Pancreas (tissue), 10 donors: Measurements from ENCODE around the gene CLEC4G. TPM values are rescaled to one million over a fixed set of nuclear protein-coding genes. Genes with fewer than 3 reads are reported as not detected.

Experiments
- ATAC-seq, 4 donors: fragments of 200-7000 bp; cut with Tn5 transposase; one replicate each; pipeline versions ENCODE4 v1.8.0 to v1.9.1; 2020; ENCODE audit warnings: mild to moderate bottlenecking in 4 of 4, moderate library complexity in 4 of 4
- DNase-seq, 6 donors: peaks; one replicate each; pipeline ENCODE4 v3.0.0-alpha.2; 2020
- FAIRE-seq: peaks from 2 replicates; lab custom pipeline; 2012; peaks lifted over from hg19 to GRCh38; lab: Jason Lieb, UNC
- H3K27ac ChIP-seq, 4 donors: fragments of 200-600 bp; sonication (generic); 1 replicate in 3 of 4; 2 replicates in 1 of 4; pipeline versions ENCODE4 v1.5.0 to v1.8.0; 2020
- H3K27me3 ChIP-seq, 4 donors: fragments of 200-600 bp; one replicate each; pipeline ENCODE4 v1.8.0; 2021
- H3K36me3 ChIP-seq, 3 donors: fragments of 200-600 bp; sonication (generic) in 1 of 3; one replicate each; pipeline versions ENCODE4 v1.5.0 to v1.8.0; 2020 to 2021
- H3K4me1 ChIP-seq, 3 donors: fragments of 200-600 bp; one replicate each; pipeline ENCODE4 v1.8.0; 2021
- H3K4me3 ChIP-seq, 4 donors: fragments of 200-600 bp; sonication (generic) in 2 of 4; one replicate each; pipeline versions ENCODE4 v1.5.0 to v1.8.0; 2020 to 2021
- H3K9me3 ChIP-seq, 4 donors: fragments of 200-600 bp; one replicate each; pipeline ENCODE4 v1.8.0; 2021
- CTCF ChIP-seq, 4 donors: fragments of 200-600 bp; sonication (generic) in 3 of 4; IDR thresholded peaks; one replicate each; pipeline versions ENCODE4 v1.5.0 to v1.8.0; 2021; ENCODE audit warnings: antibody characterized with exemption in 4 of 4
- WGBS, 2 donors: extraction: QIAGEN DNeasy Blood & Tissue Kit; methylation state at CpG; one replicate each; pipeline ENCODE4 v1.1.7; 2013; 5-methylcytosine and 5-hydroxymethylcytosine counted together
- intact Hi-C, 3 donors: fragments of 100-400 bp; cut with DNase I; formaldehyde crosslinking; loops; one replicate each; pipeline versions ENCODE4 v1.11.1 to v1.14.2; 2022
- polyA plus RNA-seq, 2 donors: library from polyadenylated mRNA; stranded (reverse); fragments of 200-250 nt; gene quantifications; one replicate each; pipeline ENCODE4 v1.2.3, GENCODE V29; 2013
- total RNA-seq, 6 donors: library from RNA; stranded (reverse); fragmentation: NEBNext Ultra II Directional in 4 of 6; extraction: Animal tissue kit (Norgen Biotek cat#: 25700) in 4 of 6; gene quantifications; one replicate each; pipeline versions ENCODE4 v1.2.1 to v1.2.4, GENCODE V29; 2021 to 2023
- donor health status: healthy with polysubstance abuse.
- donor health status: DM: no; HTN: no; CAD: no; lungs with moderate emphysema.
- donor health status: DM: no; HTN: no; CAD: no.
- donor health status: control.
- donor health status: control.
- donor health status: Bipolar disorder and iron deficiency.
- donor health status: DM: yes; HTN: yes; CAD: no.
- donor health status: DM: no; HTN: no; CAD: no.
- donor health status: DM: no; HTN: no; CAD: no.
- donor health status: DM: yes; HTN: yes; CAD: no.

CLEC4G gene
- total and polyA plus RNA-seq, 8 donors = 0.09 to 1.1 (median 0.68) TPM; not detected in 3

DNA sequence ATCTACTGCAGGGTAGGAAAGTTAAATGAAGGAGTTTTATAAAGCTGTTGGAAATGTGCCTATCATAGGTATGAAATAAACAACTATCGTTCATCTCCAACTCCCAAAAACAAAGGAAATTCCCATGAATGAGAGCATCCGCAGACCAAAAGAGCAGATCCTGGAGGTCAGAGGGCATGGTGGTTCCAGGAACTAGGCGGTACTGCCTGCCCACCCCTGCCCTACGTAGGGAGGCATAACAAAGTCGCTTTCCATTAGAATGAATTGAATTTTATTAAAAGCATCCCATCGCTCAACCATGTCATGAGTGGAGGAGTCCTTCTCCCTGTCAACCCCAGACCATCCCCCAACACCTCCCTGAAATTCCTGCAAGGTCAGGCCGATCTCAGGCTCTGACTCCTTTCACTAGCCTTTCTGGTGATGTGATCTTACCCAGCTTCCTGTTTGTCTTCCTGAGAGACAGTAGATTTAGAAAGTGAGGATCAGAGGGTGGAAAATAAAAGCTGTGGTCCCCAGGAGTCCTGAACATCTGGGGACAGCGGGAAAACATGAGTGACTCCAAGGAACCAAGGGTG lies 30.9 kb upstream of the CLEC4G start, which contains the start of gene CLEC4M:
Gene CLEC4M (plus strand): TSS at position 525 of the 575 bp plus-strand sequence. CDS start 24 bp downstream, at position 549.
- Histone ChIP-seq H3K4me1 (no peaks in the 10 kb centered on the region), H3K27ac (no peak within 1 kb of the TSS), H3K36me3 (no peaks in the 10 kb centered on the region), H3K4me3 (no peak within 1 kb of the TSS), H3K27me3 (no peaks in the 10 kb centered on the region), H3K9me3 (no peaks in the 10 kb centered on the region)
- FAIRE-seq (no peak), ATAC-seq (no peak), DNase-seq (no peak)
- 75 to 82% methylated on average over 8 of the region's 8 CpGs for WGBS, 2 donors
- intact Hi-C loops = no loop called here
- TF ChIP-seq CTCF (IDR thresholded peaks at IDR 0.05) = no peak

DNA sequence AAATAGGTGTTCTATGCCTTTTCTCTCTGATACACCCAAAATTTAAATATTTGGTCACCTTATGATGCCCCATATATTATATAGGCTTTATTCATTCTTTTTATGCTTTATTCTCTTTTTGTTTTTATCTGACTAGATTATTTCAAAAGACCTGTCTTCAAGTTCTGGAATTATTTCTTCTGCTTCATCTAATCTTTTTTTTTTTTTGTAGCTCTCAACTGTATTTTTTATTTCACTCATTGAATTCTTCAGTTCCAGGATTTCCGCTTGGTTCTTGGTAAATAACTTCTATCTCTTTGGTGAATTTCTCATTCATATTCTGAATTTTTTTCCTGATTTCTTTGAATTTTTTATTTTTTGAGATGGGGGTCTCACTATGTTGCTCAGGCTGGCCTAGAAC lies 27.2 kb upstream of the CLEC4G start:
- Histone ChIP-seq H3K36me3 (no peaks in the 10 kb centered on the region), H3K4me3 (no peak overlapping the region), H3K27ac (no peak overlapping the region), H3K4me1 (no peaks in the 10 kb centered on the region), H3K9me3 (no peaks in the 10 kb centered on the region), H3K27me3 (no peaks in the 10 kb centered on the region)
- no peak for FAIRE-seq
- intact Hi-C loops = no loop called here
- 83 to 88% methylated on average over 1 of the region's 1 CpG for WGBS, 2 donors
- no peak for TF ChIP-seq CTCF (IDR thresholded peaks at IDR 0.05)
- no peak for ATAC-seq
- no peak for DNase-seq

DNA sequence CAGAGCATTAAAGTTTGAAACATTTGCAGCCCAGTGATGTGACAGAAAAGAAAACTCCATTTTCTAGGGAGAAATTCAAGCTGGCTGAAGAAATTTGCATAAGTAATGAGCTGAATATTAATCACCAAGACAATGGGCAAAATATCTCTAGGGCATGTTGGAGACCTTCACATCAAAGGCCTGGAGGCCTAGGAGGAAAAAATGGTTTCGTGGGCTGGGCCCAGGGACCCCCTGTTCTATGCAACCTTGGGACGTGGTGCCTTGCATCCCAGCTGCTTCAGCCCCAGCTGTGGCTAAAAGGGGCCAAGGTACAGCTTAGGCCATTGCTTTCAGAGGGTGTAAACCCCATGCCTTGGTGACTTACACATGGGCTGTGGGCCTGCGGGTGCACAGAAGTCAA lies 25.4 kb upstream of the CLEC4G start:
- Histone ChIP-seq H3K36me3 (no peaks in the 10 kb centered on the region), H3K27ac (no peak overlapping the region), H3K4me1 (no peaks in the 10 kb centered on the region), H3K27me3 (no peaks in the 10 kb centered on the region), H3K9me3 (no peaks in the 10 kb centered on the region), H3K4me3 (no peak overlapping the region)
- no peak for TF ChIP-seq CTCF (IDR thresholded peaks at IDR 0.05)
- FAIRE-seq = no peak
- WGBS, 2 donors = 78 to 83% methylated on average over 3 of the region's 3 CpGs
- ATAC-seq = no peak
- no peak for DNase-seq
- intact Hi-C loops = no loop called here

DNA sequence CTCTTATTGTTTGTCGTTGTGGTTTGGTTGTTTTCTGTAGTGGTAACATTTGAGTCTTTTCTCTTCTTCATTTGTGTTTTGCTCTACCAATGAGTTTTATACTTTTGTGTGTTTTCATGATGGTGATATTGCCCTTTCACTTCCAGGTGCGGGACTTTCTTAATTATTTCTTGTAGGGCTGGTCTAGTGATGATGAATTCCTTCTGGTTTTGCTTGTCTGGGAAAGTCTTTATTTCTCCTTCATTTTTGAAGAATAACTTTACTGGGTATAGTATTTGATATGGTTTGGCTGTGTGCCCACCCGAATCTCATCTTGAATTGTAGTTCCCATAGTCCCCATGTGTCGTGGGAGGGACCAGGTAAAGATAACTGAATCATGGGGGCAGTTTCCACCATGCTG lies 24.3 kb upstream of the CLEC4G start:
- H3K27me3 ChIP-seq = no peaks in the 10 kb centered on the region
- DNase-seq (no peak), FAIRE-seq (no peak), ATAC-seq (no peak)
- H3K4me1 ChIP-seq = no peaks in the 10 kb centered on the region
- no peak overlapping the region for H3K4me3 ChIP-seq
- no peak for TF ChIP-seq CTCF (IDR thresholded peaks at IDR 0.05)
- intact Hi-C loops = no loop called here
- WGBS, 2 donors = 22 to 33% methylated on average over 4 of the region's 4 CpGs
- no peaks in the 10 kb centered on the region for H3K36me3 ChIP-seq
- no peak overlapping the region for H3K27ac ChIP-seq
- no peaks in the 10 kb centered on the region for H3K9me3 ChIP-seq

- TF ChIP-seq CTCF (IDR thresholded peaks at IDR 0.05) = no peak
- H3K4me3 ChIP-seq = no peak overlapping the region
- no peak for FAIRE-seq
- ATAC-seq = no peak
- no peaks in the 10 kb centered on the region for H3K36me3 ChIP-seq
- no peaks in the 10 kb centered on the region for H3K27me3 ChIP-seq
- H3K4me1 ChIP-seq = no peaks in the 10 kb centered on the region
- intact Hi-C loops = no loop called here
- WGBS, 2 donors = 60 to 71% methylated on average over 12 of the region's 12 CpGs
- H3K9me3 ChIP-seq = no peaks in the 10 kb centered on the region
- no peak overlapping the region for H3K27ac ChIP-seq
- no peak for DNase-seq
These were observed 19.4 kb upstream of the CLEC4G start for GRCh38 chr19:7751157-7751783.
